DND-41 (cell line): ENCODE measurements around the gene EPHX1.

Experiments
- ATAC-seq: fragments of 200-7000 bp; cut with Tn5 transposase; 3 replicates; pipeline ENCODE4 v1.9.1; 2021; ENCODE audit warnings: low read depth; ENCODE audit not compliant: insufficient read depth
- DNase-seq: peaks from one replicate; pipeline ENCODE4 v3.0.0-alpha.2; 2020
- H2AFZ ChIP-seq: 2 replicates; pipeline ENCODE4 v1.6.0; 2012; ENCODE audit warnings: low read depth, low read length
- H3K27ac ChIP-seq: 2 replicates; pipeline ENCODE4 v1.5.1; 2012; ENCODE audit warnings: low read length, inconsistent platforms
- H3K27me3 ChIP-seq: fragments of 200-600 bp; sonication (generic); 2 replicates; pipeline ENCODE4 v1.6.0; 2012; ENCODE audit warnings: low read length, mild to moderate bottlenecking, inconsistent platforms; ENCODE audit not compliant: insufficient read depth, poor library complexity
- H3K36me3 ChIP-seq: 2 replicates; pipeline ENCODE4 v1.5.1; 2012; ENCODE audit warnings: low read length, inconsistent platforms; ENCODE audit not compliant: insufficient read depth
- H3K4me1 ChIP-seq: 2 replicates; pipeline ENCODE4 v1.5.1; 2012; ENCODE audit warnings: mild to moderate bottlenecking, low read length; ENCODE audit not compliant: insufficient read depth
- H3K4me2 ChIP-seq: 2 replicates; pipeline ENCODE4 v1.6.0; 2012; ENCODE audit warnings: mild to moderate bottlenecking, moderate library complexity, low read length, inconsistent platforms; ENCODE audit not compliant: insufficient read depth
- H3K4me3 ChIP-seq, 2 experiments: fragments of 200-600 bp in 1 of 2; shearing (Covaris generic) in 1 of 2; 2 replicates each; pipeline ENCODE4 v1.5.1; 2012 to 2016; ENCODE audit warnings: inconsistent platforms in 2 of 2, low read length in 2 of 2, mild to moderate bottlenecking in 2 of 2, low read depth in 1 of 2, moderate library complexity in 1 of 2
- H3K79me2 ChIP-seq: 2 replicates; pipeline ENCODE4 v1.6.0; 2012; ENCODE audit warnings: low read length, inconsistent platforms; ENCODE audit not compliant: insufficient read depth
- H3K9ac ChIP-seq: 2 replicates; pipeline ENCODE4 v1.6.0; 2012; ENCODE audit warnings: low read depth, mild to moderate bottlenecking, inconsistent platforms, low read length, moderate library complexity
- H3K9me3 ChIP-seq: 2 replicates; pipeline ENCODE4 v1.5.1; 2012; ENCODE audit warnings: low read length, moderate library complexity, mild to moderate bottlenecking, inconsistent platforms; ENCODE audit not compliant: insufficient read depth, severe bottlenecking
- H4K20me1 ChIP-seq: 2 replicates; pipeline ENCODE4 v1.6.0; 2012; ENCODE audit warnings: low read length; ENCODE audit not compliant: insufficient read depth
- CTCF ChIP-seq: IDR thresholded peaks from 2 replicates; pipeline ENCODE4 v1.5.1; 2012; ENCODE audit warnings: borderline replicate concordance, low read length, moderate library complexity, mild to moderate bottlenecking; ENCODE audit not compliant: poor library complexity, severe bottlenecking; ENCODE audit errors: extremely low read depth
- EZH2 ChIP-seq: IDR thresholded peaks from 3 replicates; pipeline ENCODE4 v1.6.1; 2012; ENCODE audit warnings: borderline replicate concordance, low read depth, mild to moderate bottlenecking, moderate library complexity, low read length, inconsistent platforms; ENCODE audit not compliant: severe bottlenecking

The EPHX1 gene

DNA sequence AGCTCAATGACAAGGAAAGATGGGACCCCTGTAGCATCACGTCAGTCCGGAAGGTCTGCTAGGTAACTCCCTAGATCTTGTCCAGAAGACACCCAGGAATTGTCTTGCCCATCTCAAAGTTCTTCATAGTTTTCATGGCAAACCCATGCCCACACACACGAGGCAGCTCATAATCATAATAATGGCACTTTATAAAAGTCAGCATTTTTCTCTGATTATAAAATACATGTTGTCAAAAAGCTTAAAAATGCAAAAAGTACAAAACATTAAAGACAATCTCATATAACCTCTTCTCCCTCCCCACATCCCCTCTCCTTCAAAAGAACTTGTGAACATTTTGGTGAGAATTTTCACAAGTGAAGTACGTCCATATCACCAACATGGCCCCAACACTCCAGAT lies 30.8 kb downstream of the EPHX1 start:
- H3K9me3 ChIP-seq, result no peaks in the 10 kb centered on the region
- H3K4me3 ChIP-seq, result no peak overlapping the region
- H3K27ac ChIP-seq, result no peak overlapping the region
- TF ChIP-seq EZH2 (no peak), CTCF (no peak)
- H3K9ac ChIP-seq, result no peak overlapping the region
- H3K79me2 ChIP-seq, result no peaks in the 10 kb centered on the region
- H3K36me3 ChIP-seq, result no peaks in the 10 kb centered on the region
- H2AFZ ChIP-seq, result no peak overlapping the region
- ATAC-seq, result no peak
- no peak for DNase-seq
- H3K4me1 ChIP-seq, result no peaks in the 10 kb centered on the region
- H3K4me2 ChIP-seq, result no peak overlapping the region
- H4K20me1 ChIP-seq, result no peaks in the 10 kb centered on the region
- H3K27me3 ChIP-seq, result no peaks in the 10 kb centered on the region

- Histone ChIP-seq H3K4me1 (no peaks in the 10 kb centered on the region), H3K9me3 (no peaks in the 10 kb centered on the region), H3K4me3 (no peak overlapping the region), H3K27me3 (no peaks in the 10 kb centered on the region), H2AFZ (no peak overlapping the region), H3K4me2 (no peak overlapping the region), H3K36me3 (peaks cover 12% of the 10 kb centered on the region), H4K20me1 (no peaks in the 10 kb centered on the region), H3K9ac (no peak overlapping the region), H3K79me2 (no peaks in the 10 kb centered on the region), H3K27ac (no peak overlapping the region)
- ATAC-seq (no peak), DNase-seq (no peak)
- TF ChIP-seq CTCF (no peak), EZH2 (no peak)
Measured at GRCh38 chr1:225842074-225842473, 32.1 kb downstream of the EPHX1 start.

DNA sequence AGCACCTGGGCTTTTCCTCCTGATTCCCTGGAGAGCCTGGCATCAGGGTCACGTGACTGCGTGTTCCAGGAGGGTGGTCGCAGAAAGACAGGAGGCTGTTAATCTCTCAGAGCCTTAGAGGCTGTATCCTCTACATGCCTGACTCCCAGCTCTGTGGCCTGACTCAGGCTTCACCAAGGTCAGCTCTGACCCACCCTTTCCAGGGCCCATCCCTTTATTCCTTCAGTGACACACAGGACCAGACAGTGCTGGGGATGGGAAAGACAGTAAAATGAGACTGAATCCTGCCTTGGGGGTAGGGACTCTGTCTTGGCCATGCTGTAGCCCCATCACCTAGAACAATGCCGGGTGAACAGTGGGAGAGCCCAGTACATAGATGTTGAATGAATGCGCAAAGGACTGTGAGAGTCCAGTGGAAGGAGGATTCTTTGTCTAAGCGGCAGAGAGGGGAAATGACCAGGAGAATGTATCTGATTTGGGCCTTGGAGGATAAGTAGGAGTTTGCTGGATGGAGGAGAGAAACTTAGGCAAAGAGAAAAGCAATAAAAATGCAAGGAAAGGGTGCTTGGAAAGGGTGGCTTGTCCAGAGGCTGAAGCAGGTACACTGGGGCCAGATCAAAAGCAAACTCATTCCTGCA lies 33.0 kb downstream of the EPHX1 start:
- Histone ChIP-seq H3K79me2 (no peaks in the 10 kb centered on the region), H3K36me3 (peaks cover 12% of the 10 kb centered on the region), H3K27ac (no peak overlapping the region), H3K4me2 (no peak overlapping the region), H2AFZ (no peak overlapping the region), H3K9ac (no peak overlapping the region), H4K20me1 (no peaks in the 10 kb centered on the region), H3K9me3 (no peaks in the 10 kb centered on the region), H3K27me3 (no peaks in the 10 kb centered on the region), H3K4me1 (peaks cover 4% of the 10 kb centered on the region), H3K4me3 (no peak overlapping the region)
- ATAC-seq (no peak), DNase-seq (no peak)
- TF ChIP-seq EZH2 (no peak), CTCF (no peak)
